Smooth muscle cell (in vitro differentiated cells): ENCODE data around the gene FERD3L. TPM values are rescaled to one million over a fixed set of nuclear protein-coding genes. Genes with fewer than 3 reads are reported as not detected.

Experiments
- DNase-seq: peaks from one replicate; lab custom pipeline; 2025; ENCODE audit not compliant: unreplicated experiment; lab: John Stamatoyannopoulos, UW
- H2AFZ ChIP-seq: fragments of 200-600 bp; sonication (generic); 2 replicates; pipeline ENCODE4 v1.6.0; 2016; ENCODE audit warnings: antibody characterized with exemption, low read depth, mild to moderate bottlenecking
- H3F3A ChIP-seq: fragments of 200-600 bp; sonication (generic); 2 replicates; pipeline ENCODE4 v1.6.0; 2017; ENCODE audit warnings: antibody characterized with exemption, low read depth
- H3K27ac ChIP-seq: fragments of 200-600 bp; sonication (generic); 2 replicates; pipeline ENCODE4 v1.5.1; 2016; ENCODE audit warnings: low read depth, mild to moderate bottlenecking
- H3K27me3 ChIP-seq: fragments of 200-600 bp; sonication (generic); 2 replicates; pipeline ENCODE4 v1.6.1; 2016; ENCODE audit warnings: low read depth, mild to moderate bottlenecking
- H3K36me3 ChIP-seq: fragments of 200-600 bp; sonication (generic); 2 replicates; pipeline ENCODE4 v1.5.1; 2016; ENCODE audit warnings: low read depth
- H3K4me1 ChIP-seq: fragments of 200-600 bp; sonication (generic); 2 replicates; pipeline ENCODE4 v1.5.1; 2016; ENCODE audit warnings: low read depth
- H3K4me2 ChIP-seq: fragments of 200-600 bp; sonication (generic); 2 replicates; pipeline ENCODE4 v1.6.0; 2016; ENCODE audit warnings: mild to moderate bottlenecking
- H3K4me3 ChIP-seq: fragments of 200-600 bp; sonication (generic); 2 replicates; pipeline ENCODE4 v1.5.1; 2016; ENCODE audit warnings: mild to moderate bottlenecking
- H3K79me2 ChIP-seq: fragments of 200-600 bp; sonication (generic); 2 replicates; pipeline ENCODE4 v1.6.0; 2016; ENCODE audit warnings: low read depth, mild to moderate bottlenecking
- H3K9ac ChIP-seq: fragments of 200-600 bp; sonication (generic); 2 replicates; pipeline ENCODE4 v1.6.0; 2016; ENCODE audit warnings: low read depth
- H3K9me3 ChIP-seq: fragments of 200-600 bp; sonication (generic); replicated peaks from 2 replicates; pipeline ENCODE4 v1.5.1; 2016; ENCODE audit warnings: low read depth
- H4K20me1 ChIP-seq: fragments of 200-600 bp; sonication (generic); 2 replicates; pipeline ENCODE4 v1.6.0; 2016; ENCODE audit warnings: low read depth
- CTCF ChIP-seq: fragments of 200-600 bp; sonication (generic); IDR thresholded peaks from 2 replicates; pipeline ENCODE4 v1.5.1; 2017; ENCODE audit warnings: borderline replicate concordance, mild to moderate bottlenecking, antibody characterized with exemption; ENCODE audit not compliant: insufficient read depth, poor library complexity, severe bottlenecking
- WGBS: methylation state at CpG from one replicate; pipeline ENCODE4 v1.1.7; 2016; ENCODE audit warnings: low lambda C conversion rate; 5-methylcytosine and 5-hydroxymethylcytosine counted together
- polyA plus RNA-seq: library from polyadenylated mRNA; unstranded; fragments of >200 nt; fragmentation: Nextera tagmentation; extraction: Ambion mirVana; gene quantifications from 2 replicates; pipeline ENCODE4 v1.2.1, GENCODE V29; 2016
- total RNA-seq: library from RNA; depleted of rRNA; stranded (reverse); fragments of >200 nt; gene quantifications from 2 replicates; pipeline ENCODE4 v1.2.3, GENCODE V29; 2014

FERD3L gene
- total and polyA plus RNA-seq, 2 experiments from 2014 or later, result not detected

DNA sequence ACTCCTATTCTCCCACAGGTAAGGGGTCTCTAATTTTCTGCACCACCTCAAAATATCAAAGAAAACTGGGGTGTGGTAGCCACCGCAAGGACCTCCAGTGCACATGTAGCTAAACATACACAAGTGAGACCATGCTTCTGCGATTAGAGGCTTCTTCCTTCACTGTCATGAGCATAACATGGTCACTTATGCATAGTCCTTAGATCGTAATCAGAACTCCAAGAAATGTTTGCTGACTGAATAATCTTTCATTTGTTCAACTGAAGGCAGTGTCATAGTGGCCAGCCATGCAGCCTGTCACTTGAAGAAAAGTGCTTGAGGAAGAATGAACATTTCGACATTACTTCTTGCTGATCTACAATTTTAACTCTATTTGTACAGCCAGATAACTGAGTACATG, 42.3 kb downstream of the FERD3L start:
- H3K27ac ChIP-seq, result no peak overlapping the region
- TF ChIP-seq CTCF, result no peak
- H4K20me1 ChIP-seq, result no peaks in the 10 kb centered on the region
- no peaks in the 10 kb centered on the region for H3K36me3 ChIP-seq
- H3K9me3 ChIP-seq, result no peaks in the 10 kb centered on the region
- H3K79me2 ChIP-seq, result peaks cover 13% of the 10 kb centered on the region
- no peak overlapping the region for H2AFZ ChIP-seq
- H3K9ac ChIP-seq, result no peak overlapping the region
- no peak overlapping the region for H3K4me3 ChIP-seq
- H3K4me2 ChIP-seq, result no peak overlapping the region
- peaks cover 12% of the 10 kb centered on the region for H3K27me3 ChIP-seq
- H3K4me1 ChIP-seq, result peaks cover 10% of the 10 kb centered on the region
- 96% methylated on average over 4 of the region's 4 CpGs for WGBS
- DNase-seq, result no peak
- peaks cover 4% of the 10 kb centered on the region for H3F3A ChIP-seq

GRCh38 chr7:19101909-19102308, 43.3 kb downstream of the FERD3L start:
- DNase-seq, result no peak
- Histone ChIP-seq H3K4me1 (peaks cover 5% of the 10 kb centered on the region), H3K4me3 (no peak overlapping the region), H3K36me3 (no peaks in the 10 kb centered on the region), H3K4me2 (no peak overlapping the region), H3K9me3 (no peaks in the 10 kb centered on the region), H3K27ac (no peak overlapping the region), H2AFZ (no peak overlapping the region), H3K9ac (no peak overlapping the region), H3K27me3 (peaks cover 5% of the 10 kb centered on the region), H3K79me2 (peaks cover 16% of the 10 kb centered on the region), H4K20me1 (no peaks in the 10 kb centered on the region), H3F3A (no peaks in the 10 kb centered on the region)
- no peak for TF ChIP-seq CTCF
- 100% methylated on average over 2 of the region's 2 CpGs for WGBS

GRCh38 chr7:19101472-19101871, 43.7 kb downstream of the FERD3L start:
- Histone ChIP-seq H3K9ac (no peak overlapping the region), H3K4me3 (no peak overlapping the region), H3F3A (no peaks in the 10 kb centered on the region), H3K4me1 (peaks cover under 1% of the 10 kb centered on the region), H3K9me3 (no peaks in the 10 kb centered on the region), H4K20me1 (no peaks in the 10 kb centered on the region), H3K79me2 (peaks cover 21% of the 10 kb centered on the region), H2AFZ (no peak overlapping the region), H3K27ac (no peak overlapping the region), H3K4me2 (no peak overlapping the region), H3K36me3 (no peaks in the 10 kb centered on the region), H3K27me3 (peaks cover under 1% of the 10 kb centered on the region)
- no peak for DNase-seq
- TF ChIP-seq CTCF, result no peak
- WGBS, result 100% methylated on average over 1 of the region's 1 CpG

- Histone ChIP-seq H3K4me1 (no peaks in the 10 kb centered on the region), H3K27ac (no peak overlapping the region), H3K36me3 (no peaks in the 10 kb centered on the region), H3F3A (no peaks in the 10 kb centered on the region), H2AFZ (no peak overlapping the region), H3K9ac (no peak overlapping the region), H3K79me2 (peaks cover 23% of the 10 kb centered on the region), H4K20me1 (no peaks in the 10 kb centered on the region), H3K4me3 (no peak overlapping the region), H3K9me3 (no peaks in the 10 kb centered on the region), H3K27me3 (no peaks in the 10 kb centered on the region), H3K4me2 (no peak overlapping the region)
- 77% methylated on average over 2 of the region's 2 CpGs for WGBS
- no peak for DNase-seq
- no peak for TF ChIP-seq CTCF
Measured at GRCh38 chr7:19099924-19100323, 45.3 kb downstream of the FERD3L start.
